ENCODE measurements around the gene TBC1D5. TPM values are rescaled to one million over a fixed set of nuclear protein-coding genes. Genes with fewer than 3 reads are reported as not detected.

TBC1D5 gene
- total and polyA plus RNA-seq, 2 of the 8 experiments (the other 6 are each of a cell fraction or from before 2014, with no cell fraction given): 11.0 to 22.9 TPM

DNA sequence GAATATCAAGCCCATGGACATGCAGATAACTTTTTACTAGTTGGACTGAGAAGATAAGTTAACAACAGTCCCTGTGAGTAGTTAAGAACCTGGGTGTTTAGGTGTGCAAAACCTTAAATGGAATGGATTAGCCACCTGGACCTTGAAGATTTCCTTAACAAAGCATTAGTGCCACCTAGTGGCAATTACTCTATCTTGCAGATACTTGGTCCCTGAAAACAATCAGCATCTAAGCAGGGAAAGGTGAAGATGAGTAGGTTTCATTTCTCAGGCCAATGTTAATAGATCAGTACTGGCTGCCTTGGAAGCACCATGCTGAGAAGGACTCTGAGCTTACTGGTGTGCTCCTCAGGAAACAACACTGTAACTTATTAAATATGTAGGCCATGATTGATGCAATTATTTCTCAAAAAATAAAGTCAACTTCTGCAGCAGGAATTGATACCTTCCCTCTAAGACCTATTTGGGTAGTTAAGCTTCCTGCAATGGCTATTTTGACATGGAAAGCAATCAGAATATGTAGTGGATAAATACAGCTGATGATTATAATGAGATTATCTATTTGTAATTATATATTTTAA, 329.4 kb downstream of the TBC1D5 start (continued):
- TF ChIP-seq, protein P1, sequence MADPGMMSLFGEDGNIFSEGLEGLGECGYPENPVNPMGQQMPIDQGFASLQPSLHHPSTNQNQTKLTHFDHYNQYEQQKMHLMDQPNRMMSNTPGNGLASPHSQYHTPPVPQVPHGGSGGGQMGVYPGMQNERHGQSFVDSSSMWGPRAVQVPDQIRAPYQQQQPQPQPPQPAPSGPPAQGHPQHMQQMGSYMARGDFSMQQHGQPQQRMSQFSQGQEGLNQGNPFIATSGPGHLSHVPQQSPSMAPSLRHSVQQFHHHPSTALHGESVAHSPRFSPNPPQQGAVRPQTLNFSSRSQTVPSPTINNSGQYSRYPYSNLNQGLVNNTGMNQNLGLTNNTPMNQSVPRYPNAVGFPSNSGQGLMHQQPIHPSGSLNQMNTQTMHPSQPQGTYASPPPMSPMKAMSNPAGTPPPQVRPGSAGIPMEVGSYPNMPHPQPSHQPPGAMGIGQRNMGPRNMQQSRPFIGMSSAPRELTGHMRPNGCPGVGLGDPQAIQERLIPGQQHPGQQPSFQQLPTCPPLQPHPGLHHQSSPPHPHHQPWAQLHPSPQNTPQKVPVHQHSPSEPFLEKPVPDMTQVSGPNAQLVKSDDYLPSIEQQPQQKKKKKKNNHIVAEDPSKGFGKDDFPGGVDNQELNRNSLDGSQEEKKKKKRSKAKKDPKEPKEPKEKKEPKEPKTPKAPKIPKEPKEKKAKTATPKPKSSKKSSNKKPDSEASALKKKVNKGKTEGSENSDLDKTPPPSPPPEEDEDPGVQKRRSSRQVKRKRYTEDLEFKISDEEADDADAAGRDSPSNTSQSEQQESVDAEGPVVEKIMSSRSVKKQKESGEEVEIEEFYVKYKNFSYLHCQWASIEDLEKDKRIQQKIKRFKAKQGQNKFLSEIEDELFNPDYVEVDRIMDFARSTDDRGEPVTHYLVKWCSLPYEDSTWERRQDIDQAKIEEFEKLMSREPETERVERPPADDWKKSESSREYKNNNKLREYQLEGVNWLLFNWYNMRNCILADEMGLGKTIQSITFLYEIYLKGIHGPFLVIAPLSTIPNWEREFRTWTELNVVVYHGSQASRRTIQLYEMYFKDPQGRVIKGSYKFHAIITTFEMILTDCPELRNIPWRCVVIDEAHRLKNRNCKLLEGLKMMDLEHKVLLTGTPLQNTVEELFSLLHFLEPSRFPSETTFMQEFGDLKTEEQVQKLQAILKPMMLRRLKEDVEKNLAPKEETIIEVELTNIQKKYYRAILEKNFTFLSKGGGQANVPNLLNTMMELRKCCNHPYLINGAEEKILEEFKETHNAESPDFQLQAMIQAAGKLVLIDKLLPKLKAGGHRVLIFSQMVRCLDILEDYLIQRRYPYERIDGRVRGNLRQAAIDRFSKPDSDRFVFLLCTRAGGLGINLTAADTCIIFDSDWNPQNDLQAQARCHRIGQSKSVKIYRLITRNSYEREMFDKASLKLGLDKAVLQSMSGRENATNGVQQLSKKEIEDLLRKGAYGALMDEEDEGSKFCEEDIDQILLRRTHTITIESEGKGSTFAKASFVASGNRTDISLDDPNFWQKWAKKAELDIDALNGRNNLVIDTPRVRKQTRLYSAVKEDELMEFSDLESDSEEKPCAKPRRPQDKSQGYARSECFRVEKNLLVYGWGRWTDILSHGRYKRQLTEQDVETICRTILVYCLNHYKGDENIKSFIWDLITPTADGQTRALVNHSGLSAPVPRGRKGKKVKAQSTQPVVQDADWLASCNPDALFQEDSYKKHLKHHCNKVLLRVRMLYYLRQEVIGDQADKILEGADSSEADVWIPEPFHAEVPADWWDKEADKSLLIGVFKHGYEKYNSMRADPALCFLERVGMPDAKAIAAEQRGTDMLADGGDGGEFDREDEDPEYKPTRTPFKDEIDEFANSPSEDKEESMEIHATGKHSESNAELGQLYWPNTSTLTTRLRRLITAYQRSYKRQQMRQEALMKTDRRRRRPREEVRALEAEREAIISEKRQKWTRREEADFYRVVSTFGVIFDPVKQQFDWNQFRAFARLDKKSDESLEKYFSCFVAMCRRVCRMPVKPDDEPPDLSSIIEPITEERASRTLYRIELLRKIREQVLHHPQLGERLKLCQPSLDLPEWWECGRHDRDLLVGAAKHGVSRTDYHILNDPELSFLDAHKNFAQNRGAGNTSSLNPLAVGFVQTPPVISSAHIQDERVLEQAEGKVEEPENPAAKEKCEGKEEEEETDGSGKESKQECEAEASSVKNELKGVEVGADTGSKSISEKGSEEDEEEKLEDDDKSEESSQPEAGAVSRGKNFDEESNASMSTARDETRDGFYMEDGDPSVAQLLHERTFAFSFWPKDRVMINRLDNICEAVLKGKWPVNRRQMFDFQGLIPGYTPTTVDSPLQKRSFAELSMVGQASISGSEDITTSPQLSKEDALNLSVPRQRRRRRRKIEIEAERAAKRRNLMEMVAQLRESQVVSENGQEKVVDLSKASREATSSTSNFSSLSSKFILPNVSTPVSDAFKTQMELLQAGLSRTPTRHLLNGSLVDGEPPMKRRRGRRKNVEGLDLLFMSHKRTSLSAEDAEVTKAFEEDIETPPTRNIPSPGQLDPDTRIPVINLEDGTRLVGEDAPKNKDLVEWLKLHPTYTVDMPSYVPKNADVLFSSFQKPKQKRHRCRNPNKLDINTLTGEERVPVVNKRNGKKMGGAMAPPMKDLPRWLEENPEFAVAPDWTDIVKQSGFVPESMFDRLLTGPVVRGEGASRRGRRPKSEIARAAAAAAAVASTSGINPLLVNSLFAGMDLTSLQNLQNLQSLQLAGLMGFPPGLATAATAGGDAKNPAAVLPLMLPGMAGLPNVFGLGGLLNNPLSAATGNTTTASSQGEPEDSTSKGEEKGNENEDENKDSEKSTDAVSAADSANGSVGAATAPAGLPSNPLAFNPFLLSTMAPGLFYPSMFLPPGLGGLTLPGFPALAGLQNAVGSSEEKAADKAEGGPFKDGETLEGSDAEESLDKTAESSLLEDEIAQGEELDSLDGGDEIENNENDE (IDR thresholded peaks at IDR 0.05; ENCODE audit: insufficient replicate concordance, low read length): no peak
- TF ChIP-seq, protein P2, sequence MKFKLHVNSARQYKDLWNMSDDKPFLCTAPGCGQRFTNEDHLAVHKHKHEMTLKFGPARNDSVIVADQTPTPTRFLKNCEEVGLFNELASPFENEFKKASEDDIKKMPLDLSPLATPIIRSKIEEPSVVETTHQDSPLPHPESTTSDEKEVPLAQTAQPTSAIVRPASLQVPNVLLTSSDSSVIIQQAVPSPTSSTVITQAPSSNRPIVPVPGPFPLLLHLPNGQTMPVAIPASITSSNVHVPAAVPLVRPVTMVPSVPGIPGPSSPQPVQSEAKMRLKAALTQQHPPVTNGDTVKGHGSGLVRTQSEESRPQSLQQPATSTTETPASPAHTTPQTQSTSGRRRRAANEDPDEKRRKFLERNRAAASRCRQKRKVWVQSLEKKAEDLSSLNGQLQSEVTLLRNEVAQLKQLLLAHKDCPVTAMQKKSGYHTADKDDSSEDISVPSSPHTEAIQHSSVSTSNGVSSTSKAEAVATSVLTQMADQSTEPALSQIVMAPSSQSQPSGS (IDR thresholded peaks at IDR 0.05; ENCODE audit: low read length): no peak
- TF ChIP-seq, protein P3, sequence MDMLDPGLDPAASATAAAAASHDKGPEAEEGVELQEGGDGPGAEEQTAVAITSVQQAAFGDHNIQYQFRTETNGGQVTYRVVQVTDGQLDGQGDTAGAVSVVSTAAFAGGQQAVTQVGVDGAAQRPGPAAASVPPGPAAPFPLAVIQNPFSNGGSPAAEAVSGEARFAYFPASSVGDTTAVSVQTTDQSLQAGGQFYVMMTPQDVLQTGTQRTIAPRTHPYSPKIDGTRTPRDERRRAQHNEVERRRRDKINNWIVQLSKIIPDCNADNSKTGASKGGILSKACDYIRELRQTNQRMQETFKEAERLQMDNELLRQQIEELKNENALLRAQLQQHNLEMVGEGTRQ (IDR thresholded peaks at IDR 0.05; ENCODE audit: low read length): no peak
- TF ChIP-seq TCF12 (IDR thresholded peaks at IDR 0.05; ENCODE audit: low read depth, low read length) (0 out of 2 replicates have a peak, but pooled peaks have one; percentile 14), TAF7 (optimal IDR thresholded peaks at IDR 0.05; ENCODE audit: borderline replicate concordance, low read depth, low read length) (no peak), EP300 (IDR thresholded peaks at IDR 0.05; ENCODE audit: borderline replicate concordance in 1 of 2, low read depth in 2 of 2, low read length in 2 of 2) (no peak)
